DMS153 treated with DMSO at 0.1 percent for 48 hours (cell line): ENCODE results near the gene BCL2L1.
"Not testable (repeated sequence)": the region's sequence is repeated elsewhere in the genome, so short reads cannot be mapped to it uniquely, and the experiment has no call there.

Source experiments
- DNase-seq: peaks from one replicate; lab custom pipeline; 2025; ENCODE audit not compliant: unreplicated experiment; lab: John Stamatoyannopoulos, UW

BCL2L1 gene

GRCh38 chr20:31677553-31678260 is 45.0 kb downstream of the BCL2L1 start:
- no peak for DNase-seq

- no peak for DNase-seq
Measured at GRCh38 chr20:31676609-31676989, 46.1 kb downstream of the BCL2L1 start.

- DNase-seq = no peak
Measured at GRCh38 chr20:31675828-31676608, 46.6 kb downstream of the BCL2L1 start.

GRCh38 chr20:31674895-31675827 is 47.5 kb downstream of the BCL2L1 start:
- no peak for DNase-seq

GRCh38 chr20:31673943-31674463 is 48.7 kb downstream of the BCL2L1 start:
- DNase-seq = no peak

GRCh38 chr20:31673435-31673834 is 49.2 kb downstream of the BCL2L1 start:
- no peak for DNase-seq

- DNase-seq = no peak
Measured at GRCh38 chr20:31671324-31671723, 51.3 kb downstream of the BCL2L1 start.

- peak; percentile 45 for DNase-seq
Measured at GRCh38 chr20:31670371-31671228, 52.1 kb downstream of the BCL2L1 start.

GRCh38 chr20:31669876-31670275 is 52.8 kb downstream of the BCL2L1 start:
- no peak for DNase-seq

GRCh38 chr20:31668944-31669343 is 53.7 kb downstream of the BCL2L1 start:
- DNase-seq = not testable (repeated sequence)

GRCh38 chr20:31667315-31668285 is 55.1 kb downstream of the BCL2L1 start:
- DNase-seq = no peak

- DNase-seq = no peak
Measured at GRCh38 chr20:31666258-31667042, 56.2 kb downstream of the BCL2L1 start.

GRCh38 chr20:31665753-31666152 is 56.9 kb downstream of the BCL2L1 start:
- DNase-seq = no peak

GRCh38 chr20:31664696-31665354 is 57.8 kb downstream of the BCL2L1 start:
- DNase-seq = no peak

GRCh38 chr20:31663838-31664695 is 58.6 kb downstream of the BCL2L1 start:
- DNase-seq = peak; percentile 91

- no peak for DNase-seq
Measured at GRCh38 chr20:31663524-31663837, 59.2 kb downstream of the BCL2L1 start.

GRCh38 chr20:31662372-31662854 is 60.3 kb downstream of the BCL2L1 start:
- DNase-seq = peak; percentile 17
